Activated CD8-positive, alpha-beta memory T cell treated with anti-CD3 and anti-CD28 coated beads for 24 hours (primary cell): ENCODE data around the gene ZNF804A.
"Not testable (repeated sequence)": the region's sequence is repeated elsewhere in the genome, so short reads cannot be mapped to it uniquely, and the experiment has no call there.

Experiments used
- DNase-seq: peaks from one replicate; pipeline ENCODE4 v3.0.0-alpha.2; 2020

ZNF804A gene

GRCh38 chr2:184729581-184729980, 131.3 kb downstream of the ZNF804A start:
- DNase-seq, result no peak

- DNase-seq, result no peak
Observed at GRCh38 chr2:184730288-184730687, 132.0 kb downstream of the ZNF804A start.

- DNase-seq, result no peak
Observed at GRCh38 chr2:184734338-184734737, 136.0 kb downstream of the ZNF804A start.

- no peak for DNase-seq
Observed at GRCh38 chr2:184735611-184736010, 137.3 kb downstream of the ZNF804A start.

GRCh38 chr2:184743096-184743495, 144.8 kb downstream of the ZNF804A start:
- DNase-seq, result no peak

- DNase-seq, result no peak
Observed at GRCh38 chr2:184756161-184756560, 157.8 kb downstream of the ZNF804A start.

GRCh38 chr2:184756885-184757284, 158.6 kb downstream of the ZNF804A start:
- DNase-seq, result no peak

GRCh38 chr2:184759557-184760255, 161.4 kb downstream of the ZNF804A start:
- DNase-seq, result not testable (repeated sequence)

GRCh38 chr2:184760931-184761330, 162.6 kb downstream of the ZNF804A start:
- DNase-seq, result no peak

GRCh38 chr2:184765112-184765895, 167.0 kb downstream of the ZNF804A start:
- DNase-seq, result no peak

- DNase-seq, result no peak
Observed at GRCh38 chr2:184767059-184767458, 168.7 kb downstream of the ZNF804A start.

- DNase-seq, result no peak
Observed at GRCh38 chr2:184769023-184769422, 170.7 kb downstream of the ZNF804A start.

- no peak for DNase-seq
Observed at GRCh38 chr2:184769686-184770085, 171.4 kb downstream of the ZNF804A start.

- no peak for DNase-seq
Observed at GRCh38 chr2:184779777-184780176, 181.4 kb downstream of the ZNF804A start.

GRCh38 chr2:184780384-184780783, 182.1 kb downstream of the ZNF804A start:
- no peak for DNase-seq

- DNase-seq, result no peak
Observed at GRCh38 chr2:184780944-184781343, 182.6 kb downstream of the ZNF804A start.

- no peak for DNase-seq
Observed at GRCh38 chr2:184783576-184783975, 185.2 kb downstream of the ZNF804A start.

- no peak for DNase-seq
Observed at GRCh38 chr2:184793176-184793575, 194.8 kb downstream of the ZNF804A start.

- DNase-seq, result no peak
Observed at GRCh38 chr2:184799379-184799778, 201.1 kb downstream of the ZNF804A start.

GRCh38 chr2:184814421-184814820, 216.1 kb downstream of the ZNF804A start:
- no peak for DNase-seq

- no peak for DNase-seq
Observed at GRCh38 chr2:184815824-184816223, 217.5 kb downstream of the ZNF804A start.

- no peak for DNase-seq
Observed at GRCh38 chr2:184824597-184824996, 226.3 kb downstream of the ZNF804A start.

- DNase-seq, result no peak
Observed at GRCh38 chr2:184830531-184830930, 232.2 kb downstream of the ZNF804A start.

GRCh38 chr2:184834699-184835397, 236.5 kb downstream of the ZNF804A start:
- DNase-seq, result no peak
